ENCODE data around the gene ZBTB21. TPM values are rescaled to one million over a fixed set of nuclear protein-coding genes. Genes with fewer than 3 reads are reported as not detected.

The ZBTB21 gene
- total and polyA plus RNA-seq, 9 of the 15 experiments (the other 6 are each of a cell fraction or from before 2014, with no cell fraction given) = 2.2 to 15.2 (median 8.7) TPM

DNA sequence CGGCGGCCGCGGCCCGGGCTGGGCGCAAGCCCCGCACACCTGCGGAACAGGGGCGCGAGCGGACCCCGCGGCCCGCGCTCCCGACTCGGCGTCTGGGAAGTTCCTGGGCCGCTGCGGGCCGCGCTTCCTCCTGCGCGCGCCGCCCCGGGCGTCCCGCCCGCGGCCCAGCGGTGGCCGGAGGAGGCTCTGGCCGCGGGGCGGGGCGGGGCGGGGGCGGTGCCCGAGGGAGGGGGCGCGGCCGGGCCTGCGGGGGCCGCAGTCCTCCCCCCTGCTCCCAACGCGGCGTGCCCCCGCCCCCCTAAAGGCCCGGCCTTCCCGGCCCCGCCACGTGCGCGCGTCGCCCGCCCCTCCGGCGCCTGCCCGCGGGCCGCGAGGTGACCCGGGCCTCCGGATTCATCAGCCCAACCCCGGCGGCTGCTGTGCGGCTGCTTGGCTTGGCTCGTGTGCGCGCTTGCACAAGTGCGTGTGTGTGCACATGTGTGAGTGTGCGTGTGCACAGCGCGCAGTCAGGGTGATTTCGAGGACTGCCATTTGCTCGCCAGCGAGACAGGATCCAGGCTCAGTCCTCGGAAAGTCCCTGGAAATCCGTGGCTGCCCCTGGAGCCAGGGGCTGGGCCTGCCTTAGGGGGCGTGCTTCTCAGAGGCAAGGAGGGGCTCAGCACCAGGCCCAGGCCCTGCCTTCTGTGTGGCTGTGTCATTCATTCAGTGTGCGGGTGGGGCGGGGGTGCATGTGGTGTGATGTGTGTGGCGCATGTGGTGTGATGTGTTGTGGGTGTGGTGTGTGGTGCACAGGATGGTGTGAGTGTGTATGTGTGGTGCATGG, 56.1 kb downstream of the ZBTB21 start, which contains the start of gene C2CD2 (continued):
- TF ChIP-seq NR2C2 (CRISPR knock-in tag; IDR thresholded peaks at IDR 0.05) (no peak), NR2C2 (tag; IDR thresholded peaks at IDR 0.05) (peak; percentile 56), HLTF (IDR thresholded peaks at IDR 0.05) (no peak), SAFB2 (IDR thresholded peaks at IDR 0.05; ENCODE audit: borderline replicate concordance, low read depth, low read length, severe bottlenecking) (no peak), ZSCAN32 (CRISPR knock-in tag; IDR thresholded peaks at IDR 0.05) (no peak), ZKSCAN8 (CRISPR knock-in tag; IDR thresholded peaks at IDR 0.05) (no peak), ZNF507 (tag; conservative IDR thresholded peaks at IDR 0.05) (no peak), ZSCAN29 (IDR thresholded peaks at IDR 0.05) (0 out of 2 replicates have a peak, but pooled peaks have one; percentile 48), ZNF764 (CRISPR knock-in tag; IDR thresholded peaks at IDR 0.05; ENCODE audit: low read depth) (no peak), ZNF583 (CRISPR knock-in tag; IDR thresholded peaks at IDR 0.05) (0 out of 2 replicates have a peak, but pooled peaks have one; percentile 16), NCOA6 (IDR thresholded peaks at IDR 0.05) (no peak), ZNF197 (CRISPR knock-in tag; IDR thresholded peaks at IDR 0.05; ENCODE audit: low read depth) (no peak), CTBP1 (IDR thresholded peaks at IDR 0.05; ENCODE audit: borderline replicate concordance) (0 out of 2 replicates have a peak, but pooled peaks have one; percentile 16), EGR1 (conservative IDR thresholded peaks at IDR 0.05) (no peak), NFATC3 (IDR thresholded peaks at IDR 0.05) (no peak), HDAC8 (tag; IDR thresholded peaks at IDR 0.05) (no peak), KLF6 (CRISPR knock-in tag; IDR thresholded peaks at IDR 0.05; ENCODE audit: borderline replicate concordance) (no peak), EP300 (IDR thresholded peaks at IDR 0.05; ENCODE audit: low read length) (no peak)
- TF ChIP-seq, protein P1, sequence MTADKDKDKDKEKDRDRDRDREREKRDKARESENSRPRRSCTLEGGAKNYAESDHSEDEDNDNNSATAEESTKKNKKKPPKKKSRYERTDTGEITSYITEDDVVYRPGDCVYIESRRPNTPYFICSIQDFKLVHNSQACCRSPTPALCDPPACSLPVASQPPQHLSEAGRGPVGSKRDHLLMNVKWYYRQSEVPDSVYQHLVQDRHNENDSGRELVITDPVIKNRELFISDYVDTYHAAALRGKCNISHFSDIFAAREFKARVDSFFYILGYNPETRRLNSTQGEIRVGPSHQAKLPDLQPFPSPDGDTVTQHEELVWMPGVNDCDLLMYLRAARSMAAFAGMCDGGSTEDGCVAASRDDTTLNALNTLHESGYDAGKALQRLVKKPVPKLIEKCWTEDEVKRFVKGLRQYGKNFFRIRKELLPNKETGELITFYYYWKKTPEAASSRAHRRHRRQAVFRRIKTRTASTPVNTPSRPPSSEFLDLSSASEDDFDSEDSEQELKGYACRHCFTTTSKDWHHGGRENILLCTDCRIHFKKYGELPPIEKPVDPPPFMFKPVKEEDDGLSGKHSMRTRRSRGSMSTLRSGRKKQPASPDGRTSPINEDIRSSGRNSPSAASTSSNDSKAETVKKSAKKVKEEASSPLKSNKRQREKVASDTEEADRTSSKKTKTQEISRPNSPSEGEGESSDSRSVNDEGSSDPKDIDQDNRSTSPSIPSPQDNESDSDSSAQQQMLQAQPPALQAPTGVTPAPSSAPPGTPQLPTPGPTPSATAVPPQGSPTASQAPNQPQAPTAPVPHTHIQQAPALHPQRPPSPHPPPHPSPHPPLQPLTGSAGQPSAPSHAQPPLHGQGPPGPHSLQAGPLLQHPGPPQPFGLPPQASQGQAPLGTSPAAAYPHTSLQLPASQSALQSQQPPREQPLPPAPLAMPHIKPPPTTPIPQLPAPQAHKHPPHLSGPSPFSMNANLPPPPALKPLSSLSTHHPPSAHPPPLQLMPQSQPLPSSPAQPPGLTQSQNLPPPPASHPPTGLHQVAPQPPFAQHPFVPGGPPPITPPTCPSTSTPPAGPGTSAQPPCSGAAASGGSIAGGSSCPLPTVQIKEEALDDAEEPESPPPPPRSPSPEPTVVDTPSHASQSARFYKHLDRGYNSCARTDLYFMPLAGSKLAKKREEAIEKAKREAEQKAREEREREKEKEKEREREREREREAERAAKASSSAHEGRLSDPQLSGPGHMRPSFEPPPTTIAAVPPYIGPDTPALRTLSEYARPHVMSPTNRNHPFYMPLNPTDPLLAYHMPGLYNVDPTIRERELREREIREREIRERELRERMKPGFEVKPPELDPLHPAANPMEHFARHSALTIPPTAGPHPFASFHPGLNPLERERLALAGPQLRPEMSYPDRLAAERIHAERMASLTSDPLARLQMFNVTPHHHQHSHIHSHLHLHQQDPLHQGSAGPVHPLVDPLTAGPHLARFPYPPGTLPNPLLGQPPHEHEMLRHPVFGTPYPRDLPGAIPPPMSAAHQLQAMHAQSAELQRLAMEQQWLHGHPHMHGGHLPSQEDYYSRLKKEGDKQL (CRISPR knock-in tag; IDR thresholded peaks at IDR 0.05; ENCODE audit: borderline replicate concordance) = no peak

All from K562 (cell line).